CD4-positive, alpha-beta T cell treated with Interleukin-17A for 1 hour (primary cell): ENCODE data around the gene UBR4.
A peak's percentile ranks its signal among the peaks of the same experiment; 100 is the strongest.

Experiments used
- DNase-seq: peaks from one replicate; pipeline ENCODE4 v3.0.0-alpha.2; 2020

Gene UBR4

DNA sequence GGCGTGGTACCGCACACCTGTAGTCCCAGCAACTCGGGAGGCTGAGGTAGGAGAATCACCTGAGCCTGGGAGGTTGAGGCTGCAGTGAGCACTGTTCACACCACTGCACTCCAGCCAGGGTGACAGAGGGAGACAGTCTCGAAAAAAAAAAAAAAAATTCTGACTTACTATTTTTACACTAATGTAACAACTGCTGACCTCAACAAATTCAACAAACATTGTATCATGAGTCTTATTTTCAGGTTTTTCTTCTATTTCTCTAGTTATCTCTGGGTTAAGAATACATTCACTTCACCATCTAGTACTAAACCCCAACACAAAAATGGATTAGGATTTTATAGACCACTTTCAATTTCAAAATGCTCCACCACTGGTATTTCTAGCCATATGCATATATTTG lies 72.9 kb downstream of the UBR4 start:
- DNase-seq = no peak

- no peak for DNase-seq
These were observed 76.7 kb downstream of the UBR4 start for GRCh38 chr1:19133360-19133759.

- no peak for DNase-seq
These were observed 79.6 kb downstream of the UBR4 start for GRCh38 chr1:19130468-19130867.

- no peak for DNase-seq
These were observed 81.0 kb downstream of the UBR4 start for GRCh38 chr1:19128968-19129514.

GRCh38 chr1:19124273-19124672 lies 85.8 kb downstream of the UBR4 start:
- DNase-seq = peak; percentile 23

DNA sequence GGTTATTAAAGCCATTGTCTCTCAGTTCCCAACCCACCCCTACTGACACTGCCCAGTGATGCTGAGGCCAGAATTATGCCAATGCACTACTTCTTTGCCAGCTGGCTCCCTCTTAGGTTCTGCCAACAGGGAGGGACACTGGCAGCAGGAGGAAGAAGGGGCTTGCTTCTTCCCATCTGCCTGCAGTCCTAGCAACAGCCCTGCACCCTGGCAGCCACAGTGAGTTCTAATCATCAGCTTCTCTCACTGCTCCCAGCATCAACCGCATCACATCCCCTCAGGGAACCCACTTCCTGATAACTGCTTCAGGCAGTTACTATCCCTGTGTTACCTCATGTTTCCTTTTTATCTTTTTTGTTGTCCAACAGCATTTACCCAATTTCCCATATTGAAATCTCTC lies 86.2 kb downstream of the UBR4 start:
- peak; percentile 50 for DNase-seq

DNA sequence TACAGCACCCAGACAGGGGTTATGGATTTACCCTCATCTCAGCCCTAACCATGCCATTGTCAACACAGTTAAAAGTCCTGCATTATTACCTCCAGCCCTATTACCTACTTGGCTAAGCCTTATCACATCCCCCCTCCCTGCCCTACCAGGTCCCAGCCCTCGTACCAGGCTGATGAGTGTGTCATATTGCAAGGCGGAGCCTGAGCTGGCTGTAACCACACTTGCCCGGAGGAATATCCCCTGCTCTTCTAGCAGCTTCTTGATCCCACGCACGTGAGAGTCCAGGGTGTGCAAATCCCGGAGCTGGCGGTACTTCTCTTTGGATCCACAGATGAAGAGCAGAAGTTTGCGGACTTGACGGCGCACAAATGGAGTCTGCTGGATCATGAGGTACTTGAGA lies 87.4 kb downstream of the UBR4 start:
- no peak for DNase-seq

- DNase-seq = no peak
These were observed 88.9 kb downstream of the UBR4 start for GRCh38 chr1:19121192-19121591.

GRCh38 chr1:19120070-19120469 lies 90.0 kb downstream of the UBR4 start:
- DNase-seq = no peak

DNA sequence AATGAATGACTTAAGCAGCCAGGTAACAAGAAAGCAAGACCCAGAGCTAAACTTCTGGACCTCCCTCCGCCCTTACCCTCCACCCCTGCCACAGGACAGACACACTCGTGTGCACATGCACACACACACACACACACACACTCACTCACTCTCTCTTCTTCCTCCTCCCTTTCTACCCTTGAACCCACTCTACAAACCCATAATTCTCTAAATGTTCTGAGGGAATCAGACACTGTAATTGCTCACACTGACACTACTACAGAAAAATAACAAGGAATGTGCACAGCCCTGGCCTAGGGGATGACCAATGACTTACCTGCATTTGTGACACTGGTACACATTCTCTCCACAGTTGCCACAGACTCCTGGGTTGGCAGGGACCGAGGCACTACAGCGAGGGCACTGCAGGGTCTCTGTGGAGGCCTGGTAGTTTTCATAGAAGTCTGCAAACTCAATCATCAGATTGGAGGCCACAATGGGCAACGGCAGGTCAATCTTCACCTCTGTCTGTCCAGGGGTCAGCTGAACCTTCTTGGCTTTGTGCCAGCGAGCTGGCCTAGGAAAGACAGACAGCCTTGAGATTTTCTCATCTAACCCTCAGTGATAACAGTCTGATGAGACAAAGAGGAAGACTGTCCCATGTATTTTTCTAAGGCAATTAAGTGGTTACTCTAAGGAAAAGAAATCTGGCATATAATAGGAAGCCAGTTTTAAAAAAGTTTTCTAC lies 94.8 kb downstream of the UBR4 start:
- DNase-seq = no peak

GRCh38 chr1:19113697-19114092 lies 96.4 kb downstream of the UBR4 start:
- peak; percentile 41 for DNase-seq

- DNase-seq = no peak
These were observed 97.0 kb downstream of the UBR4 start for GRCh38 chr1:19112891-19113696.

GRCh38 chr1:19110257-19110927 lies 99.7 kb downstream of the UBR4 start:
- DNase-seq = no peak

GRCh38 chr1:19109545-19109944 lies 100.5 kb downstream of the UBR4 start:
- no peak for DNase-seq

DNA sequence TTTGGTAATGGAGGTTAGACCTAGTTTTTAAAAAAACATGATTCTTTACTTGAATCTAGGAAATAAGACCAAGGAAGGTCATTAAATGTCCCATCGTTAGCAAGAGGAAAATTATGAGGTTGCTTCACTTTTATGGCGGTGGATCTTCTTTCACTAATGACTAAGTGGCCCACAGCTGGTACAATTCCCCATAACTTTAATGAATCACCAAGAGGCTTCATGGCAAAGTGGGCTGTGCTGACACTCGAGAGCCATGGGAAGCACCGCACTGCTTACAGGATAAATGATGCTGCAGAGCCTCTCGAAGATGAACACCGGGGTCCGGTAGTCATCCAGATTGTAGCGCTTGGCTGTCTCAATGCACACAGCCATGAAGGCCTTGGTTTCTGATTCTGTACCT lies 108.8 kb downstream of the UBR4 start:
- DNase-seq = no peak

DNA sequence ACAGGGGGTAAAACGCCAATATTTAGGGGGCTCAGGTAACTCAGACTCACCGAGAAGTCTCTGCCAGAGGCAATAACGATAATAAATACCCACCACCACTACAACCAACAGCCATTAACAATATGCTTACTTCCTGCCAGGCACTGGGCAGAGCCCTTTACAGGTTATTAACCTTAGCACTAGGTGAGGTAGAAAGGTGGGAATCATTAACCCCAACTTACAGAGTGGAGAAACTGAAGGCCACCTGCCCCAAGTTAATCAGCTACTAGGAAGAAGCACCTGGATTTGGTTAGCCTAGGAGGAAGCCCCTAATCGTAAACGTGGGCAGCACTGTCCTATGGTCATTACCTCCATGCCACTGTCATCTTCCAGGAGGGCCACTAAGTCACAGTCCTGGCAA lies 110.0 kb downstream of the UBR4 start:
- DNase-seq = no peak

GRCh38 chr1:19096990-19097389 lies 113.1 kb downstream of the UBR4 start:
- DNase-seq = no peak

GRCh38 chr1:19096036-19096833 lies 113.8 kb downstream of the UBR4 start:
- DNase-seq = peak; percentile 33

DNA sequence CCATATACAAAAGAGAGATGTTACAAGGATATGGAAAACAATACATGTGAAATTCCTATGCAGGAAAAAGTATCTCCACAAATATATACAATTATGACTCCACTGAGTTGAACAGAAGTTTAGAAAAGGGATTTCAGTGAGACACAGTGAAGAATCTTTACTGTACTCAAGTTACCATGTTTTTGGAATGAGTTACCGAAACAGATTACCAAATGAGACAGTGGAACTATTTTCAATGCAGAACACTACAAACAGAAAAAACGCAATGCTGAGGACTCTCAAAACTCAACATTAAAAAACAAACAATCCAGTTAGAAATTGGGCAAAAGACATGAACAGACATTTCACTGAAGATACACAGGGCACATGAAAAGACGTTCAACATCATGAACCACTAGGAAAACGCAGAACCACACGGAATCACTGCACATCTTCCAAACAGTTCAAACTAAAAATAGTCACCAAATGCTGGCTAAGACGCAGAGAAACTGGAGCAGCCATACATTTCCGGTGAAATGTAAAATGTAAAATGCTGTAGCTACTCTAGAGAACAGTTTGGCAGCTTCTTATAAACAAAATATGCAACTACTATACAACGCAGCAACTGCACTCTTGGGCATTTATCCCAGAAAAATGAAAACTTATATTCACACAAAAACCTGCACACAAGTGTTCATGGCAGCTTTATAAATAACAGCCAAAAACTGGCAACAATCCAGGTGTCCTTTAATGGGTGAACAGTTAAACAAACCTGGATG lies 118.7 kb downstream of the UBR4 start:
- no peak for DNase-seq

DNA sequence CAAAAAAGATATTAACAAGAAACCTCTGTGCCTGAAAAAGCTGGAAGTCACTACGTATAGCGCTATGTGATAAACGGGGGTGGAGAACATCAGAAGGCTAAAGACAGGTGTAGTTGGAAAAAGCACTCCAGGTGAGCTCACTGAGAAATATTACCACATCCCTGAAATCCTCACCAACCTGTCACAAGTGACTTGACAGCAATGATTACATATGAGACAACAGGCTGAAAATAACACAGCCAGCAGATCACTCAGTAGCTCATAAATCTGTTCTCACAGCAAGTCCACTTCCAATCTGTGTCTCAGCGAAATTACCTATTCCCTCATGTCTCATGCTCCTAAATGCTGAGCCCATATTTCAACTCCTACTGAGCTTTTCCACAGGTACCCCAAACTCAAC lies 120.5 kb downstream of the UBR4 start:
- DNase-seq = no peak

DNA sequence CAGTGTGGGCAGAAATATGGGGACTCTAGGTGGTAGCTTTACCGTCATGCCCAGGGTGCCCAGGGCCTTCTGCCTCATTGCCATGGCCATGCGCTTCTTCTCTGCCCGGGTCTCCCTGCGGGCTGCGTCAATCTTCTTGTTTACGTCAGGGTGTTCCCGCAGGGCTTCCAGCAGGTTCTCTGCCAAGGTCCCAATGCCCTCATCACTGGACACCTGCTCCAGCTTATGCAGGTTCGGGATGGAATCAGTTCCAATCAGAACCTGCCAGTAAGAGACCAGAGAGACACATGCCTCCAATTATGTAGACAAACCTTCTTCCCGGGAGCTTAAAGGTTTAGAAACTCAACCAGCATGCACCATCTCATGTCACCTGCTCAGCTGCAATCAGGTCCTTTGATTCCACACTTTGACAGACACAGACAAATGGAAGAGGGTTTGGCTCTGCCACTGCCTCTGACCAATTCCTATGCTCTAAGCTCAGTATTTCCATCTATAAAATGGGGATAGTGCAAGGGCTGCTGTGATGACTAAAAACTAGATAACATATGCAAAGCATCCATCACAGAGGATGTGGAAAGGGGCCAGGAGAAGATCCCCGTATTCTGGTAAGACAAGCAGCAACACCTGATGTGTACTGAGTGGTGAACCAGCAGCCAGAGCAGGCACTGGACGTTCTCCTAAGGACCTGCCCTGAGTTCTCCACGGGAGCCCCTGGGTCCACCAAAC lies 121.2 kb downstream of the UBR4 start:
- DNase-seq = no peak
